Stimulated activated CD4-positive, alpha-beta T cell treated with anti-CD3 and anti-CD28 coated beads, Interleukin-4, amount 100 ng/mL, for 48 hours (primary cell): Measurements from ENCODE around the gene TNFSF12.

Experiments
- DNase-seq, 2 donors: peaks; one replicate each; pipeline ENCODE4 v3.0.0-alpha.2; 2020; ENCODE audit warnings: low read depth in 2 of 2

The TNFSF12 gene

GRCh38 chr17:7548585-7549400 is at the start of gene TNFSF12:
TNFSF12 (plus strand) TSS chr17:7549058; CDS start chr17:7549154, 96 bp downstream.
- peak in 1 of 2 donors; percentile 34 for DNase-seq

GRCh38 chr17:7499161-7499560 is 49.7 kb upstream of the TNFSF12 start:
- DNase-seq: no peak

DNA sequence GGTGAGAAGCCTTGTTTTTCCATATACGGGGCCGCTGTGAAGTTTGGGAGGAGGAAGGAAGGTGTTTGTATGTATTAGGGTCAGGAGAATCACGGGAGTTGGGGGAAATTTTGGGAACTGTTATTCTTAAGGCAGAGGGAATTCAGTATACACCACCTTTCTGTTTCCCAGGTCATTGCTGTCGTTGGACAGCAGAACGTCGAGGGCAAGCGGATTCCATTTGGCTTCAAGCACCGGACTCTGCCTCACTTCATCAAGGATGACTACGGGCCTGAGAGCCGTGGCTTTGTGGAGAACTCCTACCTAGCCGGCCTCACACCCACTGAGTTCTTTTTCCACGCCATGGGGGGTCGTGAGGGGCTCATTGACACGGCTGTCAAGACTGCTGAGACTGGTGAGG is 47.1 kb upstream of the TNFSF12 start:
- DNase-seq: no peak

DNA sequence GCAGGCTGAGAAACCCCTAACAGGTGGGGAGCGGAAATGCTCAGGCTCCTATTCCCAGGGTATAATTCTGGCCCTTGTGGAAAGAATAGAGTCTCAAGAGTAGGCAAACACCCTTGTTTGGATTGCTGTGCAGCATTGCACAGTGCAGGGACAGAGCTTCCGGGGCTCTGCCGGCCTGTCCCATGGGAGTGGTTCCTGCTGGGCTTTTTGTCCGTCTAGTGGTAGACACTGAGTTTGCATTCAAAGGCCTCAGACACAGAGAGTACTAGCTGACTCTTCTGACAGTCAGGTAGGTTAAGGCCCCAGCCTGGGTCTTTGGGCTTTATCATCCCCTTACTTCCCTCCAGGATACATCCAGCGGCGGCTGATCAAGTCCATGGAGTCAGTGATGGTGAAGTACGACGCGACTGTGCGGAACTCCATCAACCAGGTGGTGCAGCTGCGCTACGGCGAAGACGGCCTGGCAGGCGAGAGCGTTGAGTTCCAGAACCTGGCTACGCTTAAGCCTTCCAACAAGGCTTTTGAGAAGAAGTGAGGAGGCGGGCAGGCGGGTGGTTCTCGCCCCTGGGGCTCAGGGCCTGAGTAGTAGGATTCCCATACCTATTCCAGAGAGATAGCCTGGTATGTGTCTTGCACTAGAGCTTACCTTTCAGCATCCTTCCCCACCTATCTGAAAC is 46.5 kb upstream of the TNFSF12 start:
- no peak for DNase-seq

GRCh38 chr17:7502987-7503386 is 45.9 kb upstream of the TNFSF12 start:
- no peak for DNase-seq

GRCh38 chr17:7503521-7503920 is 45.3 kb upstream of the TNFSF12 start:
- DNase-seq: no peak

- no peak for DNase-seq
Measured at GRCh38 chr17:7508145-7508544, 40.7 kb upstream of the TNFSF12 start.

DNA sequence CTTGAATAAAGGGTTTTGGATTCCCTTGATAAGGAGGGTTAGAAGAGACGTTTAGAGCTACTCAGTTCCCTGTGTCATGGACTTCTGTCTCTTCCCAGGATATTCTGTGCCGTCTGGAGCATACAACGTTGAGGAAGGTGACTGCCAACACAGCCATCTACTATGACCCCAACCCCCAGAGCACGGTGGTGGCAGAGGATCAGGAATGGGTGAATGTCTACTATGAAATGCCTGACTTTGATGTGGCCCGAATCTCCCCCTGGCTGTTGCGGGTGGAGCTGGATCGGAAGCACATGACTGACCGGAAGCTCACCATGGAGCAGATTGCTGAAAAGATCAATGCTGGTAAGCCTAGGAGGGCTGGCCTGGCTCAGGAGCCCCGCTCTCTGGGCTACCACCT is 40.0 kb upstream of the TNFSF12 start:
- no peak for DNase-seq

GRCh38 chr17:7509937-7510336 is 38.9 kb upstream of the TNFSF12 start:
- DNase-seq: no peak

GRCh38 chr17:7511108-7511507 is 37.8 kb upstream of the TNFSF12 start:
- DNase-seq: no peak

- DNase-seq: no peak
Measured at GRCh38 chr17:7512105-7512504, 36.8 kb upstream of the TNFSF12 start.

DNA sequence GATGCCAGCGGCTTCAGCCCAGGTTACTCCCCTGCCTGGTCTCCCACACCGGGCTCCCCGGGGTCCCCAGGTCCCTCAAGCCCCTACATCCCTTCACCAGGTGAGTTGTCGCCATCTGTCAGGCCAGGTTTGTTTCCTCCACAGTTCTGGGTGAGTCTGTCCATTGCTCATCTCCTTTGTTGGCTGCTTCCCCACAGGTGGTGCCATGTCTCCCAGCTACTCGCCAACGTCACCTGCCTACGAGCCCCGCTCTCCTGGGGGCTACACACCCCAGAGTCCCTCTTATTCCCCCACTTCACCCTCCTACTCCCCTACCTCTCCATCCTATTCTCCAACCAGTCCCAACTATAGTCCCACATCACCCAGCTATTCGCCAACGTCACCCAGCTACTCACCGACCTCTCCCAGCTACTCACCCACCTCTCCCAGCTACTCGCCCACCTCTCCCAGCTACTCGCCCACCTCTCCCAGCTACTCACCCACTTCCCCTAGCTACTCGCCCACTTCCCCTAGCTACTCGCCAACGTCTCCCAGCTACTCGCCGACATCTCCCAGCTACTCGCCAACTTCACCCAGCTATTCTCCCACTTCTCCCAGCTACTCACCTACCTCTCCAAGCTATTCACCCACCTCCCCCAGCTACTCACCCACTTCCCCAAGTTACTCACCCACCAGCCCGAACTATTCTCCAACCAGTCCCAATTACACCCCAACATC is 35.9 kb upstream of the TNFSF12 start:
- DNase-seq: no peak

- DNase-seq: no peak
Measured at GRCh38 chr17:7513850-7514419, 34.9 kb upstream of the TNFSF12 start.

- DNase-seq: no peak
Measured at GRCh38 chr17:7515911-7516610, 32.8 kb upstream of the TNFSF12 start.

GRCh38 chr17:7523033-7523432 is 25.8 kb upstream of the TNFSF12 start:
- peak; percentile 25 to 47 for DNase-seq

DNA sequence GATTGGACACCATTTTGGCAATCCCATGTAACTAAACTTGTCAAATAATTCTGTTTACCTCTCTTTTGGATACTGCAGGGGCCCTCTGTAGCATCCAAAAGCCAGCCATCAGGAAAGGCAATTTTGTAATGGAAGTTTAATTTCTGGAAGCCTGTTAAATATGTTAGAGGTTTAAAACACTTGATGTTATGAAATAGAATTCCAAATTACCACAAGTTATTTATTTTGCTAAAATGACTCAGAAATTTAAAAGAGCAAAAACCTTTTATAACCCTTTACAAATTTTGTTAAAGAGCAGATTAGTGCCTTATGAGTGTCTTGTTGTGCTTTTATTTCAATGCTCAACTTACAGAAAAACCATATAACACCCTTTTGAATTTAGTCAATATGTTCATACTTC is 20.0 kb upstream of the TNFSF12 start:
- no peak for DNase-seq

DNA sequence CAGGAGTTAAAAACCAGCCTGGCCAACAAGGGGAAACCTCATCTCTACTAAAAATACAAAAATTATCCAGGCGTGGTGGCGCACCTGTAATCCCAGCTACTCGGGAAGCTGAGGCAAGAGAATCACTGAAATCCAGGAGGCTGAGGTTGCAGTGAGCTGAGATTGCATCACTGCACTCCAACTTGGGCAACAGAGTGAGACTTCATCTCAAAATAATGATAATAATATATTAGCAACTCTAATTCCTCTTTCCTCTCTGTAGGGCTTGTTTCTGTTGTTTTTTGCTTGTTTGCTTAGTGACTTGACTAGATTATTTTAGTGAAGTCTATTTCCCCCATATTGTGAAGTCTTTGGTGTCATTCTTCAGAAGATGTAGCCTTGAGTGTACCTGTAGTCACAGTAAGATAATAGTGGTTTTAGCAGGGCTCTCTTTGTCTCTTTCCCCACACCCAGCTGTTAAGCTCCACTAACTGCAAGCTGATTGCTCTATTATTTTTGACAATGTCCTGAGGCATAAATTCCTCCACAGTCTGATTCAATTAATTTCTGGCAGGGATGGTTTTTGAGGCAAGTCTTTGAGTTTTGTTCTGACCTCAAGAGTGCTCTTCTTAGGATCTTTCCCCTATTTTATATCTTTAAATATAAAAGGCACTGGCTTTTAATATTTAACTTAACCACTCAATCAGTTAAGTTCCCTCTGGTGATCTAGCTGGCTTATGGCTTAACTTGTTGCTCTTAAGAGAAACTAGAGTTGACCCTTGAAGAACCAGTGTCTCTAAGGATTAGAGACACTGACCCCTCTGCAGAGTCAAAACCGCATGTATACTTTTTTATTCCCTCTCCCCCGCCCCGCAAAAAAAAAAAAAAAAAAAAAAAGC is 18.6 kb upstream of the TNFSF12 start:
- no peak for DNase-seq

DNA sequence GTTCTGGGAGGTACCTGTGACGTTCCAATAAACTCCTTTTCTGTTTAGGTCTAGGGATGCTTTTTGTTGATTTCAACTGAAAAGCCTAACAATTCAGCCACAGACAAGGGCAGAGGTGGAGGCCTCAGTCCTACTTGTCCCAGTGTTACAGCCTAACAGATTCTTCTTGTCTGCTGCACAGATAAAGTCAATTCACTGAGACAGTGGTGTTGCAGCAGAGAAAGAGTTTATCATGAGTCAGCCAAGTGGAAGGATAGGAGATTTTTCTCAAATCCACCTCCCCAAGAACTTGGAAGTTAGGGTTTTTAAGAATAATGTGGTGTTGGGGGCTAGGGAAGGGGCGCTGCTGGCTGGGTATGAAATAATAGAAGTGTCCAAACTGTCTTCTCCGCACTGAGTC is 10.8 kb upstream of the TNFSF12 start:
- DNase-seq: no peak

GRCh38 chr17:7538891-7539545 is 9.8 kb upstream of the TNFSF12 start:
- no peak for DNase-seq

- DNase-seq: no peak
Measured at GRCh38 chr17:7541074-7541621, 7.7 kb upstream of the TNFSF12 start.
